DND-41 (cell line): ENCODE measurements around the gene POLR3A.

Experiments used
- EZH2 ChIP-seq: IDR thresholded peaks from 3 replicates; pipeline ENCODE4 v1.6.1; 2012; ENCODE audit warnings: borderline replicate concordance, low read depth, mild to moderate bottlenecking, moderate library complexity, low read length, inconsistent platforms; ENCODE audit not compliant: severe bottlenecking
- TF ChIP-seq, protein P1 (sequence below): IDR thresholded peaks from 2 replicates; pipeline ENCODE4 v1.5.1; 2012; ENCODE audit warnings: borderline replicate concordance, low read length, moderate library complexity, mild to moderate bottlenecking; ENCODE audit not compliant: poor library complexity, severe bottlenecking; ENCODE audit errors: extremely low read depth

DNA sequence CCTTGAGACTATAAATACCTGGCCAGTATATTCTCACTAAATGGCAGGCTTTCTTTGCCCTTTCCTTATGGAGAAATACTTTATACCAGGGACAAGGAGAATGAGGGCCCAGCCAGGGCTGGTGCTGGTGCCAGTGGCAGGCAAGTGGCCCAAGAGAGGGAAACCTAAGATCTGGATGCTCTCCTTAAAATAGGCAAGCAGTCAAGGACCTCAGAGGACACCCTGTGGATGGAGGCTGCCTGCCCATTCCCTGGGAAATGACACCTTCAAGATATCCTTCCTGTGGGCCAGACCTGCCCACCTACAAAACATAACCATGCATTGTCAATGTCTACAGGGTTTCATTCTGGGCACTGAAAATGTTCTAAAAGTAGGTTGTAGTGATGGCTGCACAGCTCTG is 29.1 kb downstream of the POLR3A start:
- TF ChIP-seq, protein P1, sequence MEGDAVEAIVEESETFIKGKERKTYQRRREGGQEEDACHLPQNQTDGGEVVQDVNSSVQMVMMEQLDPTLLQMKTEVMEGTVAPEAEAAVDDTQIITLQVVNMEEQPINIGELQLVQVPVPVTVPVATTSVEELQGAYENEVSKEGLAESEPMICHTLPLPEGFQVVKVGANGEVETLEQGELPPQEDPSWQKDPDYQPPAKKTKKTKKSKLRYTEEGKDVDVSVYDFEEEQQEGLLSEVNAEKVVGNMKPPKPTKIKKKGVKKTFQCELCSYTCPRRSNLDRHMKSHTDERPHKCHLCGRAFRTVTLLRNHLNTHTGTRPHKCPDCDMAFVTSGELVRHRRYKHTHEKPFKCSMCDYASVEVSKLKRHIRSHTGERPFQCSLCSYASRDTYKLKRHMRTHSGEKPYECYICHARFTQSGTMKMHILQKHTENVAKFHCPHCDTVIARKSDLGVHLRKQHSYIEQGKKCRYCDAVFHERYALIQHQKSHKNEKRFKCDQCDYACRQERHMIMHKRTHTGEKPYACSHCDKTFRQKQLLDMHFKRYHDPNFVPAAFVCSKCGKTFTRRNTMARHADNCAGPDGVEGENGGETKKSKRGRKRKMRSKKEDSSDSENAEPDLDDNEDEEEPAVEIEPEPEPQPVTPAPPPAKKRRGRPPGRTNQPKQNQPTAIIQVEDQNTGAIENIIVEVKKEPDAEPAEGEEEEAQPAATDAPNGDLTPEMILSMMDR: no peak
- TF ChIP-seq EZH2: no peak
